NCI-H748 (cell line): ENCODE results near the gene ALKBH4.
"Not testable (repeated sequence)": the region's sequence is repeated elsewhere in the genome, so short reads cannot be mapped to it uniquely, and the experiment has no call there.

Experiments
- DNase-seq: peaks from one replicate; lab custom pipeline; 2025; ENCODE audit not compliant: unreplicated experiment; lab: John Stamatoyannopoulos, UW

The ALKBH4 gene

GRCh38 chr7:102455596-102455995 lies 9.1 kb downstream of the ALKBH4 start:
- DNase-seq: no peak

- DNase-seq: not testable (repeated sequence)
These were observed 9.7 kb downstream of the ALKBH4 start for GRCh38 chr7:102454932-102455331.

GRCh38 chr7:102454468-102454867 lies 10.2 kb downstream of the ALKBH4 start:
- peak; percentile 13 for DNase-seq

GRCh38 chr7:102453319-102453718 lies 11.3 kb downstream of the ALKBH4 start:
- no peak for DNase-seq

- DNase-seq: no peak
These were observed 12.2 kb downstream of the ALKBH4 start for GRCh38 chr7:102452451-102452850.

GRCh38 chr7:102451371-102452054 lies 13.2 kb downstream of the ALKBH4 start:
- peak; percentile 82 for DNase-seq

- no peak for DNase-seq
These were observed 14.4 kb downstream of the ALKBH4 start for GRCh38 chr7:102450242-102450641.

GRCh38 chr7:102449136-102449535 lies 15.5 kb downstream of the ALKBH4 start:
- DNase-seq: no peak

- no peak for DNase-seq
These were observed 17.4 kb downstream of the ALKBH4 start for GRCh38 chr7:102447311-102447710.

GRCh38 chr7:102446387-102447156 lies 18.1 kb downstream of the ALKBH4 start:
- no peak for DNase-seq

- no peak for DNase-seq
These were observed 19.0 kb downstream of the ALKBH4 start for GRCh38 chr7:102445674-102446071.

- no peak for DNase-seq
These were observed 19.5 kb downstream of the ALKBH4 start for GRCh38 chr7:102444961-102445673.

- no peak for DNase-seq
These were observed 24.5 kb downstream of the ALKBH4 start for GRCh38 chr7:102439963-102440795.

GRCh38 chr7:102436118-102436517 lies 28.5 kb downstream of the ALKBH4 start:
- DNase-seq: no peak

GRCh38 chr7:102434039-102434486 lies 30.6 kb downstream of the ALKBH4 start:
- peak; percentile 52 for DNase-seq

- DNase-seq: peak; percentile 82
These were observed 31.2 kb downstream of the ALKBH4 start, which contains the start of gene ORAI2 for GRCh38 chr7:102433219-102434038. Gene ORAI2, plus strand, starts transcription at chr7:102433575. Its CDS starts 5,382 bp downstream, at chr7:102438957.

GRCh38 chr7:102432442-102433218 lies 32.0 kb downstream of the ALKBH4 start:
- peak; percentile 58 for DNase-seq

- DNase-seq: peak; percentile 21
These were observed 32.9 kb downstream of the ALKBH4 start for GRCh38 chr7:102431617-102432298.
